CMK (cell line): Measurements from ENCODE around the gene CEP72.
"Not testable (repeated sequence)": the region's sequence is repeated elsewhere in the genome, so short reads cannot be mapped to it uniquely, and the experiment has no call there.

ENCODE experiments used
- DNase-seq: peaks from one replicate; pipeline ENCODE4 v3.0.0-alpha.2; 2010; ENCODE audit warnings: low read depth

The CEP72 gene

GRCh38 chr5:617896-618295 lies 5.8 kb downstream of the CEP72 start:
- no peak for DNase-seq

- no peak for DNase-seq
Measured at GRCh38 chr5:618450-618849, 6.3 kb downstream of the CEP72 start.

GRCh38 chr5:619444-619843 lies 7.3 kb downstream of the CEP72 start:
- DNase-seq = no peak

- no peak for DNase-seq
Measured at GRCh38 chr5:620152-620551, 8.0 kb downstream of the CEP72 start.

- no peak for DNase-seq
Measured at GRCh38 chr5:620586-621180, 8.5 kb downstream of the CEP72 start.

GRCh38 chr5:621341-621761 lies 9.2 kb downstream of the CEP72 start:
- no peak for DNase-seq

- DNase-seq = no peak
Measured at GRCh38 chr5:622359-622758, 10.2 kb downstream of the CEP72 start.

GRCh38 chr5:622946-623522 lies 10.9 kb downstream of the CEP72 start:
- DNase-seq = no peak

- DNase-seq = no peak
Measured at GRCh38 chr5:623531-623930, 11.4 kb downstream of the CEP72 start.

GRCh38 chr5:624118-624950 lies 12.2 kb downstream of the CEP72 start:
- no peak for DNase-seq

GRCh38 chr5:624951-625230 lies 12.8 kb downstream of the CEP72 start:
- no peak for DNase-seq

GRCh38 chr5:625516-625915 lies 13.4 kb downstream of the CEP72 start:
- no peak for DNase-seq

GRCh38 chr5:626850-627249 lies 14.7 kb downstream of the CEP72 start:
- DNase-seq = no peak

- DNase-seq = no peak
Measured at GRCh38 chr5:627840-628239, 15.7 kb downstream of the CEP72 start.

- DNase-seq = not testable (repeated sequence)
Measured at GRCh38 chr5:628351-629205, 16.4 kb downstream of the CEP72 start.

GRCh38 chr5:633501-633955 lies 21.4 kb downstream of the CEP72 start:
- no peak for DNase-seq

GRCh38 chr5:634191-634590 lies 22.1 kb downstream of the CEP72 start:
- no peak for DNase-seq

- DNase-seq = no peak
Measured at GRCh38 chr5:635306-636055, 23.3 kb downstream of the CEP72 start.

- no peak for DNase-seq
Measured at GRCh38 chr5:636951-637350, 24.8 kb downstream of the CEP72 start.

- no peak for DNase-seq
Measured at GRCh38 chr5:637581-638450, 25.7 kb downstream of the CEP72 start.
